A549 (cell line): Measurements from ENCODE around the gene CLNS1A.

ENCODE experiments used
- CTCF ChIP-seq: fragments of >200 bp; sonication (Bioruptor Twin); formaldehyde crosslinking; IDR thresholded peaks from 3 replicates; pipeline ENCODE4 v1.5.1; 2016
- JUN ChIP-seq, 2 experiments: fragments of >200 bp; sonication (Bioruptor Twin); formaldehyde crosslinking; IDR thresholded peaks; 2 replicates in 1 of 2; 3 replicates in 1 of 2; pipeline ENCODE4 v1.6.1; 2016 to 2017
- MYC ChIP-seq: IDR thresholded peaks from 2 replicates; pipeline ENCODE4 v1.6.1; 2012; ENCODE audit warnings: mild to moderate bottlenecking, inconsistent platforms, low read length, improper control_type of control experiment, borderline replicate concordance
- PHF8 ChIP-seq: fragments of 200-600 bp; sonication (generic); IDR thresholded peaks from 2 replicates; pipeline ENCODE4 v1.6.1; 2016; ENCODE audit warnings: low read depth, mild to moderate bottlenecking, antibody characterized with exemption, moderate library complexity, borderline replicate concordance
- RNF2 ChIP-seq: fragments of 200-600 bp; sonication (generic); IDR thresholded peaks from 2 replicates; pipeline ENCODE4 v1.6.1; 2016; ENCODE audit warnings: low read depth, mild to moderate bottlenecking, antibody characterized with exemption, moderate library complexity, borderline replicate concordance

GRCh38 chr11:77672264-77672663 is 34.7 kb upstream of the CLNS1A start:
- TF ChIP-seq RNF2 = no peak
- no peak for TF ChIP-seq JUN (IDR thresholded peaks at IDR 0.05)
- no peak for TF ChIP-seq PHF8
- TF ChIP-seq CTCF = no peak
- TF ChIP-seq MYC = no peak
